Activated T-cell treated with anti-CD3 and anti-CD28 coated beads, Interleukin-2, amount 50 U/mL, for 72 hours (primary cell): ENCODE measurements around the gene ZNF639. TPM values are rescaled to one million over a fixed set of nuclear protein-coding genes. Genes with fewer than 3 reads are reported as not detected.
"Not testable (repeated sequence)": the region's sequence is repeated elsewhere in the genome, so short reads cannot be mapped to it uniquely, and the experiment has no call there.

Experiments
- ATAC-seq, 2 donors: fragments of 150-1000 bp; cut with Tn5 transposase; replicated peaks in 1 of 2; 2 replicates each; pipeline ENCODE4 v1.10.0; 2021; ENCODE audit warnings: moderate library complexity in 2 of 2, mild to moderate bottlenecking in 1 of 2
- DNase-seq, 2 donors: peaks; one replicate each; pipeline ENCODE4 v3.0.0; 2021 to 2022; ENCODE audit warnings: mixed read lengths in 1 of 2
- H3K27ac Mint-ChIP-seq: one replicate; pipeline ENCODE4 v1.8.0; 2022; ENCODE audit warnings: mild to moderate bottlenecking, moderate library complexity, mixed read lengths
- H3K27me3 Mint-ChIP-seq: one replicate; pipeline ENCODE4 v1.8.0; 2022; ENCODE audit warnings: low read depth, mixed read lengths
- H3K36me3 Mint-ChIP-seq, 2 donors: one replicate each; pipeline ENCODE4 v1.8.0; 2022; ENCODE audit warnings: mixed read lengths in 2 of 2, mild to moderate bottlenecking in 1 of 2; ENCODE audit not compliant: insufficient read depth in 2 of 2
- H3K4me1 Mint-ChIP-seq: one replicate; pipeline ENCODE4 v1.8.0; 2022; ENCODE audit warnings: low read depth, mixed read lengths
- H3K4me3 Mint-ChIP-seq, 2 donors: one replicate each; pipeline ENCODE4 v1.8.0; 2022; ENCODE audit warnings: mild to moderate bottlenecking in 2 of 2, mixed read lengths in 2 of 2, moderate library complexity in 2 of 2
- H3K9me3 Mint-ChIP-seq, 2 donors: one replicate each; pipeline ENCODE4 v1.8.0; 2022; ENCODE audit warnings: mixed read lengths in 2 of 2
- total RNA-seq, 2 donors: library from RNA; stranded (reverse); gene quantifications; one replicate each; pipeline ENCODE4 v1.2.3, GENCODE V29; 2022

Gene ZNF639
- total RNA-seq, 2 donors from 2014 or later = 36.1 to 41.0 TPM

DNA sequence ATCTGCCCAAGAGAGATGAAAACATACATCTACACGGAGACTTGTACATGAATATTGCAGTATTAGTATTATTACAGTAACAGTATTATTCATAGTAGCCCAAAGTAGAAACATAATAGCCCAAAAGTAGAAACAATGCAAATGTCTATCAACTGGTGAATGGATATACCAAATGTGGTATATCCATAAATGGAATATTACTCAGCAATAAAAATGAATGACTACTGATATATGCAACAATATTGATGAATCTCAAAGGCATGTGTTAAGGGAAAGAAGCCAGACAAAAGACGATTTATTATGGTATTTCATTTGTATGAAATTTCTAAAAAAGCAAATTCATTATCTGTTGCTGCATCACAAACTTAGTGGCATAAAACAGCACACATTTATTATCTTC, 23.5 kb upstream of the ZNF639 start:
- no peak overlapping the region for H3K27ac Mint-ChIP-seq
- H3K4me3 Mint-ChIP-seq = no peak overlapping the region
- ATAC-seq = no peak
- H3K27me3 Mint-ChIP-seq = peaks cover 6% of the 10 kb centered on the region
- no peaks in the 10 kb centered on the region for H3K36me3 Mint-ChIP-seq
- peaks cover 2% of the 10 kb centered on the region in 2 donors for H3K9me3 Mint-ChIP-seq
- no peak for DNase-seq
- H3K4me1 Mint-ChIP-seq = no peaks in the 10 kb centered on the region

GRCh38 chr3:179299999-179300613, 22.7 kb upstream of the ZNF639 start:
- ATAC-seq = peak; percentile 55 to 81

DNA sequence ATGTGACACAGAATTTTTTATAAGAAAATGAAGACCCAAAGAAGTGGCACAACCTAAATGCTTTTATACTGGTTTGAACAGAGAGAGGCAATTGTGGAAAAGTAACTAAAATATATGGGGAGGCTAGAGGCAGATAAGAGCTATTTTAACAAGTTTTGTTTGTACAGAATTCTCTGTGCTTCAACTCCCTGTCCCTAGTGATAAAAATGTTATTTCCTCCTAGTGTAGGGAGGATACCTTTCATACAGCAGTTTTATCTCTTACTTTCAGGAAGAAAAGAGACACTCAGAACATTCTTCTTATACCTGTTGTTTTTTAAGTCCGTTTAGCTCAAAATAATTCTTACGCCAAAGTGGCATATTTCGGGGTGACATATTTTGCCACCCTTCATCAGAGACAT, 21.2 kb upstream of the ZNF639 start:
- Mint-ChIP-seq H3K4me1 (no peaks in the 10 kb centered on the region), H3K9me3 (peaks cover 1 to 2% of the 10 kb centered on the region in 2 donors), H3K36me3 (no peaks in the 10 kb centered on the region), H3K27me3 (peaks cover 11% of the 10 kb centered on the region), H3K27ac (no peak overlapping the region), H3K4me3 (no peak overlapping the region)
- DNase-seq = no peak
- no peak for ATAC-seq

More at GRCh38 chr3:179299999-179300613, 22.7 kb upstream of the ZNF639 start:
- H3K4me3 Mint-ChIP-seq = peak overlapping the region in 1 of 2 donors; percentile 16
- DNase-seq = no peak
- peaks cover 6% of the 10 kb centered on the region for H3K27me3 Mint-ChIP-seq
- peaks cover 2% of the 10 kb centered on the region in 2 donors for H3K9me3 Mint-ChIP-seq
- H3K27ac Mint-ChIP-seq = peak overlapping the region; percentile 68
- H3K36me3 Mint-ChIP-seq = no peaks in the 10 kb centered on the region
- H3K4me1 Mint-ChIP-seq = no peaks in the 10 kb centered on the region

- Mint-ChIP-seq H3K4me3 (no peak overlapping the region), H3K9me3 (no peaks in the 10 kb centered on the region), H3K36me3 (no peaks in the 10 kb centered on the region), H3K27ac (no peak overlapping the region), H3K27me3 (peaks cover 7% of the 10 kb centered on the region), H3K4me1 (no peaks in the 10 kb centered on the region)
- no peak for ATAC-seq
- DNase-seq = no peak
Measured at GRCh38 chr3:179302111-179302510, 20.7 kb upstream of the ZNF639 start.

DNA sequence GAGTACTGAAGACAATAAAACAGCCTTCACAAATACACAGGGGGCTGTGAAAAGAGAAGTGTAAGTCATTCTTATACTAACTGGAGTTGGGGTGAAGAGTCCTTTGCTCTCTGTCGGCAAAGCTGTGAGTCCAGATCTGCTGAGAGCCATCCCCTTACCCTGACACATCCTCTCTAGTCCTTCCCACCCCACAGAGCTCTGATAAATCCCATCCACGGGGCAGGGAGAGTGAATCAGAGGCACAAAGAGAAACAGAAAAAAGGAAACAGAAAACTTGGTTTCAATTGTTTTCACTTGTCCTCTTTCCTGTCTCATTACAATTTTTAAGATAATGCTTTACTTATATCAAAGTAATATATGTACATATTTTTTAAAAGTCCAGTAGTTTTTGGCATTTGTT, 18.2 kb upstream of the ZNF639 start:
- Mint-ChIP-seq H3K4me1 (no peaks in the 10 kb centered on the region), H3K27ac (no peak overlapping the region), H3K4me3 (no peak overlapping the region), H3K27me3 (peaks cover 7% of the 10 kb centered on the region), H3K36me3 (no peaks in the 10 kb centered on the region), H3K9me3 (no peaks in the 10 kb centered on the region)
- ATAC-seq (peak; percentile 32 to 39), DNase-seq (no peak)

GRCh38 chr3:179307362-179307761, 15.5 kb upstream of the ZNF639 start:
- not testable (repeated sequence) for H3K36me3 Mint-ChIP-seq, H3K4me1 Mint-ChIP-seq, H3K27ac Mint-ChIP-seq, H3K4me3 Mint-ChIP-seq, H3K9me3 Mint-ChIP-seq, ATAC-seq, DNase-seq, H3K27me3 Mint-ChIP-seq

- H3K27ac Mint-ChIP-seq = no peak overlapping the region
Measured at GRCh38 chr3:179308001-179308400, 14.8 kb upstream of the ZNF639 start.

GRCh38 chr3:179309225-179310078, 13.4 kb upstream of the ZNF639 start:
- no peaks in the 10 kb centered on the region for H3K4me1 Mint-ChIP-seq
- ATAC-seq = peak; percentile 52 to 77
- no peak for DNase-seq
- no peaks in the 10 kb centered on the region for H3K9me3 Mint-ChIP-seq
- H3K27me3 Mint-ChIP-seq = peaks cover 7% of the 10 kb centered on the region
- no peaks in the 10 kb centered on the region for H3K36me3 Mint-ChIP-seq
- no peak overlapping the region for H3K4me3 Mint-ChIP-seq
- no peak overlapping the region for H3K27ac Mint-ChIP-seq

More at GRCh38 chr3:179308001-179308400, 14.8 kb upstream of the ZNF639 start:
- DNase-seq = no peak
- peaks cover 7% of the 10 kb centered on the region for H3K27me3 Mint-ChIP-seq
- H3K36me3 Mint-ChIP-seq = no peaks in the 10 kb centered on the region
- no peak for ATAC-seq
- no peak overlapping the region for H3K4me3 Mint-ChIP-seq
- H3K4me1 Mint-ChIP-seq = no peaks in the 10 kb centered on the region
- no peaks in the 10 kb centered on the region for H3K9me3 Mint-ChIP-seq

GRCh38 chr3:179318876-179319275, 4.0 kb upstream of the ZNF639 start:
- no peak overlapping the region for H3K27ac Mint-ChIP-seq
- DNase-seq (peak in 1 of 2 donors; percentile 5), ATAC-seq (no peak)
- H3K27me3 Mint-ChIP-seq = no peaks in the 10 kb centered on the region
- H3K4me3 Mint-ChIP-seq = no peak overlapping the region
- peaks cover 0 to 2% of the 10 kb centered on the region in 2 donors for H3K36me3 Mint-ChIP-seq
- H3K4me1 Mint-ChIP-seq = peaks cover 18% of the 10 kb centered on the region
- H3K9me3 Mint-ChIP-seq = no peaks in the 10 kb centered on the region

GRCh38 chr3:179321668-179322285, 1.1 kb upstream of the ZNF639 start:
- Mint-ChIP-seq H3K27me3 (no peaks in the 10 kb centered on the region), H3K4me3 (peak overlapping the region; percentile 83 to 92), H3K27ac (no peak overlapping the region), H3K4me1 (peaks cover 45% of the 10 kb centered on the region), H3K9me3 (no peaks in the 10 kb centered on the region), H3K36me3 (peaks cover 2 to 5% of the 10 kb centered on the region in 2 donors)
- DNase-seq (peak in 1 of 2 donors; percentile 8), ATAC-seq (no peak)

- Mint-ChIP-seq H3K4me3 (peak overlapping the region; percentile 91 to 99), H3K9me3 (no peaks in the 10 kb centered on the region), H3K4me1 (peaks cover 48% of the 10 kb centered on the region), H3K36me3 (peaks cover 2 to 6% of the 10 kb centered on the region in 2 donors), H3K27me3 (no peaks in the 10 kb centered on the region), H3K27ac (peak overlapping the region; percentile 98)
- peak; percentile 63 to 67 for ATAC-seq
- peak; percentile 63 to 66 for DNase-seq
Measured at GRCh38 chr3:179323197-179324110, 623 bp downstream of the ZNF639 start.

- Mint-ChIP-seq H3K27me3 (no peaks in the 10 kb centered on the region), H3K27ac (peak overlapping the region; percentile 98)
- no peak for ATAC-seq
Measured at GRCh38 chr3:179324270-179324754, 1.5 kb downstream of the ZNF639 start.

More at GRCh38 chr3:179324270-179324754, 1.5 kb downstream of the ZNF639 start:
- DNase-seq = no peak
- H3K4me1 Mint-ChIP-seq = peaks cover 48% of the 10 kb centered on the region
- H3K36me3 Mint-ChIP-seq = peaks cover 5 to 7% of the 10 kb centered on the region in 2 donors
- H3K4me3 Mint-ChIP-seq = peak overlapping the region; percentile 91 to 99
- no peaks in the 10 kb centered on the region for H3K9me3 Mint-ChIP-seq
